Right lobe of liver (tissue), 4 donors: Measurements from ENCODE around the gene PCNT.

Source experiments
- CTCF ChIP-seq, 4 donors: fragments of 200-600 bp in 3 of 4; fragments of 450-650 bp in 1 of 4; IDR thresholded peaks; one replicate each; pipeline versions ENCODE4 v1.5.1 to v1.8.0; 2016 to 2022; ENCODE audit warnings: antibody characterized with exemption in 4 of 4, mild to moderate bottlenecking in 2 of 4
- POLR2A ChIP-seq: fragments of 450-650 bp; IDR thresholded peaks from one replicate; pipeline ENCODE4 v1.6.1; 2017; ENCODE audit warnings: antibody characterized with exemption, mild to moderate bottlenecking
- donor health status: DM: no; HTN: no; CAD: no.
- donor health status: DM: no; HTN: no; CAD: no.
- donor health status: DM: no; HTN: yes; CAD: no.

GRCh38 chr21:46323710-46324389, at the start of gene PCNT, which contains the start of gene C21orf58:
- no peak for TF ChIP-seq CTCF (IDR thresholded peaks at IDR 0.05)
- TF ChIP-seq POLR2A, result no peak
